Body of pancreas (tissue), 4 donors: ENCODE data around the gene SNX32. TPM values are rescaled to one million over a fixed set of nuclear protein-coding genes. Genes with fewer than 3 reads are reported as not detected.
A peak's percentile ranks its signal among the peaks of the same experiment; 100 is the strongest.

Experiments
- ATAC-seq: fragments of 150-250 bp; one replicate; pipeline ENCODE4 v1.9.1; 2016
- DNase-seq, 4 donors: peaks; one replicate each; pipeline ENCODE4 v3.0.0-alpha.2; 2019
- H3K27ac ChIP-seq, 4 donors: fragments of 200-600 bp; sonication (generic); 1 replicate in 3 of 4; 2 replicates in 1 of 4; pipeline versions ENCODE4 v1.5.1 to v1.6.1; 2016 to 2019; ENCODE audit warnings: mild to moderate bottlenecking in 1 of 4, mixed read lengths in 1 of 4, moderate library complexity in 1 of 4
- H3K27me3 ChIP-seq, 2 donors: fragments of 200-600 bp; sonication (generic); one replicate each; pipeline ENCODE4 v1.6.0; 2016; ENCODE audit warnings: mild to moderate bottlenecking in 1 of 2
- H3K36me3 ChIP-seq, 2 donors: fragments of 200-600 bp; sonication (generic); replicated peaks in 1 of 2; 2 replicates each; pipeline ENCODE4 v1.5.1; 2016; ENCODE audit warnings: low read depth in 2 of 2; ENCODE audit not compliant: insufficient read depth in 1 of 2
- H3K4me1 ChIP-seq: fragments of 200-600 bp; sonication (generic); one replicate; pipeline ENCODE4 v1.6.0; 2016
- H3K4me3 ChIP-seq, 2 donors: fragments of 200-600 bp; sonication (generic); 1 replicate in 1 of 2; 2 replicates in 1 of 2; pipeline ENCODE4 v1.5.1; 2016 to 2019
- H3K9me3 ChIP-seq, 3 donors: fragments of 200-600 bp; sonication (generic); 1 replicate in 2 of 3; 2 replicates in 1 of 3; pipeline ENCODE4 v1.5.1; 2016
- POLR2A ChIP-seq, 3 donors: fragments of 450-650 bp; IDR thresholded peaks; one replicate each; pipeline ENCODE4 v1.6.1; 2016; ENCODE audit warnings: antibody characterized with exemption in 3 of 3, mild to moderate bottlenecking in 2 of 3
- WGBS, 2 donors: methylation state at CpG; one replicate each; pipeline ENCODE4 v1.1.5; 2017; 5-methylcytosine and 5-hydroxymethylcytosine counted together
- intact Hi-C: fragments of 100-400 bp; cut with DNase I; formaldehyde crosslinking; loops from one replicate; pipeline ENCODE4 v1.15.1; 2023
- total RNA-seq, 2 donors: library from RNA; depleted of rRNA; stranded (reverse); fragments of >200 nt; gene quantifications; one replicate each; pipeline ENCODE4 v1.1.0, GENCODE V29; 2016
- TF ChIP-seq, protein P1 (sequence below), 7 experiments: fragments of 450-650 bp in 4 of 7; fragments of 200-600 bp in 3 of 7; sonication (generic) in 3 of 7; IDR thresholded peaks; one replicate each; pipeline ENCODE4 v1.5.1; 2016 to 2019; ENCODE audit warnings: antibody characterized with exemption in 7 of 7

Gene SNX32
- total RNA-seq, 2 donors from 2014 or later, result 0.26 TPM; not detected in 1

DNA sequence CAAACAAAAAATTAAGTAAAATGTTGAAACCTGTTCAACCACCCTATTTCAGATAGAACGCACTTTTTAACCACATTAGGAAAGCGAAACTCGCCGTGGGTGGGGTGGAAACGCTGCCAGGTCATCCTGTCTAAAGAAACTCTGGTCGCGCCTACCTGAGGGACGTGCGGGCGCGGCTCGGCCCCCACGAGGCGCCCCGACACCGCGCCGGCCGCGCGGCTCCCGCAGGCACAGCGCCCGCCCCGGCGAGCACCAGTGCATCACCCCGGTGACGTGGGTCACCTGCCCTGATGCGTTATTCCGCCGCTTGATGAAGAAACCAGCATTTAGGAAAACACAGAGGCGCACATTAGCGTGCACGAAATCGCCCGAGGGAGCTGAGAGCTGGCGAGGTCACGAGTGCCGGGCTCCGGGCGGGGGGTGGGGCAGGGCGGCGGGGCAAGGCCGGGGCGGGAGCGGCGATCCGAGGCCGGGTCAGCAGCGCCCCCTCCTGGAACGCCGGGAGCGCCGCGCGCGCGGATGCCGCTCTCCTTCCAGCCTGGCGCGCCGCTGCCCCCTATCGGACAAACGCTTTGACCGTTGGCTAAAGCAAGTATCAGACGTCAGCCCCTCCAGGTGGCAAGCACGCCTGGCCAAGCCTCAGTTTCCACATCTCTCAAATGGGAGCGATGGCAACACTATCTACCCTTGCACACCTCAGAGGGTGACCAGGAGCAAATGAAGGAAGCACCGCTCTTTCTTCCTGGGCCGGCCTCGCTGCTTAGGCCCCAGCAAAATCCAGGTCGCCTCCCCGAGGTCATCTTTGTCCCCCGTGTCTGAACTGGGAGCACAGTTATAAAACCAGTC is 15.7 kb upstream of the SNX32 start:
- ATAC-seq (peak; percentile 95), DNase-seq (peak; percentile 93 to 97 (median 96))
- no peaks in the 10 kb centered on the region for H3K9me3 ChIP-seq
- H3K4me1 ChIP-seq, result peaks cover 32% of the 10 kb centered on the region
- TF ChIP-seq, protein P1, sequence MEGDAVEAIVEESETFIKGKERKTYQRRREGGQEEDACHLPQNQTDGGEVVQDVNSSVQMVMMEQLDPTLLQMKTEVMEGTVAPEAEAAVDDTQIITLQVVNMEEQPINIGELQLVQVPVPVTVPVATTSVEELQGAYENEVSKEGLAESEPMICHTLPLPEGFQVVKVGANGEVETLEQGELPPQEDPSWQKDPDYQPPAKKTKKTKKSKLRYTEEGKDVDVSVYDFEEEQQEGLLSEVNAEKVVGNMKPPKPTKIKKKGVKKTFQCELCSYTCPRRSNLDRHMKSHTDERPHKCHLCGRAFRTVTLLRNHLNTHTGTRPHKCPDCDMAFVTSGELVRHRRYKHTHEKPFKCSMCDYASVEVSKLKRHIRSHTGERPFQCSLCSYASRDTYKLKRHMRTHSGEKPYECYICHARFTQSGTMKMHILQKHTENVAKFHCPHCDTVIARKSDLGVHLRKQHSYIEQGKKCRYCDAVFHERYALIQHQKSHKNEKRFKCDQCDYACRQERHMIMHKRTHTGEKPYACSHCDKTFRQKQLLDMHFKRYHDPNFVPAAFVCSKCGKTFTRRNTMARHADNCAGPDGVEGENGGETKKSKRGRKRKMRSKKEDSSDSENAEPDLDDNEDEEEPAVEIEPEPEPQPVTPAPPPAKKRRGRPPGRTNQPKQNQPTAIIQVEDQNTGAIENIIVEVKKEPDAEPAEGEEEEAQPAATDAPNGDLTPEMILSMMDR (IDR thresholded peaks at IDR 0.05), result peak; percentile 96 to 100 (median 100)
- no peak for TF ChIP-seq POLR2A (IDR thresholded peaks at IDR 0.05)
- no peaks in the 10 kb centered on the region for H3K36me3 ChIP-seq
- peak overlapping the region in 1 of 2 donors; percentile 33 for H3K4me3 ChIP-seq
- H3K27me3 ChIP-seq, result no peaks in the 10 kb centered on the region
- peak overlapping the region; percentile 79 to 89 (median 85) for H3K27ac ChIP-seq
- intact Hi-C loops, result no loop called here
- WGBS, 2 donors, result 6 to 10% methylated on average over 33 to 65 of the region's 74 CpGs

DNA sequence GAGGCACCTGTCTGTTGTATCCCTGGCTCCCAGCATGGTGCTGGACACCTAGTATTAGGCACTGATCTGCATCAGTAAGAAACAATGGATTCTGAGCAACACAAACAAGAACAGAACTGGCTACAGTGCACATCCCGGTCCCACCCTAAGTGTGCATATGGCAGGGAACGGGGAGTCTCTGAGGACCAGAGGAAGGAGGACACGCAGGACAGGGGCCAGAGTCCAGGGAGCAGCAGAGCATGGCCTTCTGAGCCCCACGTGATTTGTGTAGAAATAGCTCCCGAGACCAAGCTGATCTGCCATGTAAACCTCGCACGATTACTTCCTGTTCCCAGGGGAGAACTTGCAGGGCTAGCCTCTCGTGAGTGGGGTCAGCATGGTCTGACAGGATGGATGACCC is 12.7 kb upstream of the SNX32 start:
- Histone ChIP-seq H3K27me3 (no peaks in the 10 kb centered on the region), H3K36me3 (no peaks in the 10 kb centered on the region), H3K9me3 (no peaks in the 10 kb centered on the region), H3K4me3 (no peak overlapping the region), H3K4me1 (peaks cover 37% of the 10 kb centered on the region), H3K27ac (peak overlapping the region in 3 of 4 donors; percentile 25 to 36 (median 29))
- 49 to 100% methylated on average over 1 to 8 of the region's 8 CpGs for WGBS, 2 donors
- DNase-seq (peak in 2 of 4 donors; percentile 17 to 37), ATAC-seq (no peak)
- intact Hi-C loops, result loop anchor here (5.0 kb wide), 1 partner anchor 104 kb away; no protein-coding TSS in a partner anchor
- TF ChIP-seq, protein P1 (IDR thresholded peaks at IDR 0.05), result no peak
- no peak for TF ChIP-seq POLR2A (IDR thresholded peaks at IDR 0.05)

DNA sequence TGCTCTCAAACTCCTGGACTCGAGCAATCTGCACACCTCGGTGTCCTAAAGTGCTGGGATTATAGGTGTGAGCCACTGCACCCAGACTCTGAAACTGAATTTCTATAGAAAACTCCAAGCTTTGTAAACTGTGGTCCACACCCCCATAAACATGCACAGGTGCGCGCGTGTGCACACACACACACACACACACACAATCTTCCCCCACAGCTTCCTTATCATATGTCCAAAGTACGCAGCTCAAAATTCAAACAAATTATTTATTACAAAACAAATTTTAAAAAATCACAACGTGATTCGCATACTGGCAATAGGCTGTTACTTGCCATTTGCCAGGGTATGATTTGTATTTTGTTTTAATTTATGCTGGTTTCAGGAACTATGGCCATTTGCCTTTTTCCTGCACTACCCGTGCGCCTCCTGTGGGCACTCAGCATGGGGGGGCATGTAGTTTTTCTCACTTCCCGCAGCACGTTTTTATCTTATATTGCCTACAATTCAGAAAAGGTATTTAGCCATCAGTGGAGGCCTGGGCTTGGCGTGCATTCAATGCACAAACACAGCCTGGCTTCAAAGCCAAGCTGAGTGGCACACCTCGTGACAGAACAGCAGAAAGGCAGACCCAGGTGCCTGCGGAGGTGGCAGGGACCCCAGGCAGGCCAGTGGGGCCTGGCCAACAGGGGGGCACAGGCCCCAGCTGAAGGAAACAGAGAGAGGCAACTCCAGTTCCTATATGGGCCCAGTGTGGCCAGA is 10.8 kb upstream of the SNX32 start:
- no peak overlapping the region for H3K4me3 ChIP-seq
- H3K9me3 ChIP-seq, result no peaks in the 10 kb centered on the region
- ATAC-seq (peak; percentile 67), DNase-seq (peak; percentile 51 to 80 (median 70))
- peak overlapping the region in 3 of 4 donors; percentile 15 to 27 (median 19) for H3K27ac ChIP-seq
- H3K36me3 ChIP-seq, result no peaks in the 10 kb centered on the region
- H3K27me3 ChIP-seq, result no peaks in the 10 kb centered on the region
- WGBS, 2 donors, result 30 to 39% methylated on average over 15 of the region's 15 CpGs
- peaks cover 26% of the 10 kb centered on the region for H3K4me1 ChIP-seq
- intact Hi-C loops, result loop anchor here (5.0 kb wide), 1 partner anchor 106 kb away; no protein-coding TSS in a partner anchor
- TF ChIP-seq, protein P1 (IDR thresholded peaks at IDR 0.05), result peak in 1 of 7 experiments; percentile 10
- no peak for TF ChIP-seq POLR2A (IDR thresholded peaks at IDR 0.05)

DNA sequence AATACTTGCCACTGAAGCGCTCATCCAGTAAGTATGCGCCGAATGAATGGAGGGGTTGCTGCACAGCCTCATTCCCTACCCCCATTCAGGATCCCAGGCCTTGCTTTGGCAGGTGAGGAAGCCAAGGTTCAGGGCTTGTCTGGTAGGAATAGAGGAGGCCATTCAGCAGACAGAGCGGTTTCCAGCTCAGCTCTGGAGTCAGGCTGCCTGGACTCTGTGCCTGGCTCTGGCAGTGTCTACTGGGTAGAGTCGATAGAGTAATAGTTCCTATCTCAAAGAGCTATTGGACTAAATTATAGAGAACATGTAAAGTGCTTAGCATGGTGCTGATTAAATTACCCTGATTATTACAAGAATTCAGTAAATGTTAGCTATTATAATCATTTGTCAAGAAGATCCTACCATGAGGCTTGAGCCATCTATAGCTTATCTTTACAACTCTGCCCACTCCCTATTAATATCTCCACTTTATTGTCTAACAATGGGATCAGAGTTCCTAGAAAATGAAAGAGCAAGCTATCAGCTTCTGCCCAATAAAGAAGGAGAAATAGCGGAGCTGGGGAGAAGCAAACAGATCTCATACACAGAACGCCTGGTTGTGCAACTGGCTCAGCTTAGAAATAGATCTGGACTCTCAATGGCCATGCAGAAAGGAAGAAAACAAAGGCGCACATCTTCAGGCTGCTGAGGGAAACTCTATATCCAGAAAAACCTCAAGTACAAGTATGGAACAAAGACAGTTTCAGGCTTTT is 6.6 kb upstream of the SNX32 start:
- no peak for DNase-seq
- intact Hi-C loops, result no loop called here
- TF ChIP-seq, protein P1 (IDR thresholded peaks at IDR 0.05), result no peak
- H3K27ac ChIP-seq, result no peak overlapping the region
- no peaks in the 10 kb centered on the region for H3K9me3 ChIP-seq
- ATAC-seq, result no peak
- no peaks in the 10 kb centered on the region for H3K36me3 ChIP-seq
- WGBS, 2 donors, result 79 to 80% methylated on average over 4 to 8 of the region's 8 CpGs
- H3K4me1 ChIP-seq, result peaks cover 14% of the 10 kb centered on the region
- H3K27me3 ChIP-seq, result no peaks in the 10 kb centered on the region
- H3K4me3 ChIP-seq, result no peak overlapping the region
